ENCODE measurements around the gene AIF1L.
"Not testable (repeated sequence)": the region's sequence is repeated elsewhere in the genome, so short reads cannot be mapped to it uniquely, and the experiment has no call there.

The AIF1L gene

GRCh38 chr9:131120620-131121228, 24.4 kb downstream of the AIF1L start:
- no peak for DNase-seq (ENCODE audit: low read depth, low spot score)

DNA sequence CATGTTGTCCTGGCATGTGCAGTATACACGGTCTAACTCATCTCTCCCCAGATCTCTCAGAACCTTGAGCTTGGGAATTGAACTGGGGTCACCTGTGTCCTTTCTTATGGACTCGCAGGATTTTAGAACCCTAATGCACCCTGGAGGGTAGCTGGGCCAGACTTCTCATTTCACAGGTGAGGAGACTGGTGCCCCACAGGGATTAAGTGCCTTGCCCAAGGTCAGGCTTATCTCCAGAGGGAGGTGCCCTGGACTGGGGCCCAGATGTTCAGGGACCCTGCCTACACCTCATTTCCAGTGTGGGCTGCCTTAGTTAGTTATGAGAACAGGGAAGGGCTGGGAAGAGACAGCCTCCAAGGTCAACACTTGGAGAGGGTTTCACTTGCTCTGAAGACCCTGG, 25.0 kb downstream of the AIF1L start:
- DNase-seq (ENCODE audit: low read depth, low spot score) = no peak

DNA sequence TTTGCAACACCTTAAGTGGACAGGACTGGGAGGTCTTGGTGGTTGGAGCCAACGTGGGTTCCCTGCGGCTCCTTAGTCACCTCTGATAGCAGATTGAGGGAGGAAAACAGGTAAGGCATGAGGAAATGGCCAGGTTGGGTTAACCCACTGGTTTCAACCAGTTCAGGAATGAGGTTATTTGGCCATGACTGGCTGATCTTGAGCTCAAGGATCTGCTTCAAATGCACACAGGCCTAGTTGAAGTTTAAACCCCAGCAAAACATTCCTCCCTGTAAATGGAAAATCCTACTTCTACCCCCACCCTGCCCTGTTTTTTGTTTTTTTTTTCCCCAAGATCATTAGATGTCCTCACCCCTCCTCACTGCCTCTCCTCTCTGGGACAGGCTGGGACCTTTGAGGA, 25.8 kb downstream of the AIF1L start:
- DNase-seq (ENCODE audit: low read depth, low spot score) = no peak

DNA sequence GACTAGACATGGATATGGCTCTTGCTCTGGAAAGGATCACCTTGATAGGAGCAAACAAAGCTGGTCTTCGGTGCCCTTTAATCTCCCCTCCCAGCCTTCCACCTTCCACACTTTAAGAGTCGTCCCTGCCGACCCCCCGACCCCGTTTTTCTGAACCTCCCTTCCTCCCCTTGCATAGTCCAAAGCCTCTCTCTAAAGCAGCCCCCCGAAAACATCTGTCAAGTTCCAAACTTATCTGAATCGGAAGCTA, 28.6 kb downstream of the AIF1L start:
- DNase-seq (ENCODE audit: low read depth, low spot score) = no peak

DNA sequence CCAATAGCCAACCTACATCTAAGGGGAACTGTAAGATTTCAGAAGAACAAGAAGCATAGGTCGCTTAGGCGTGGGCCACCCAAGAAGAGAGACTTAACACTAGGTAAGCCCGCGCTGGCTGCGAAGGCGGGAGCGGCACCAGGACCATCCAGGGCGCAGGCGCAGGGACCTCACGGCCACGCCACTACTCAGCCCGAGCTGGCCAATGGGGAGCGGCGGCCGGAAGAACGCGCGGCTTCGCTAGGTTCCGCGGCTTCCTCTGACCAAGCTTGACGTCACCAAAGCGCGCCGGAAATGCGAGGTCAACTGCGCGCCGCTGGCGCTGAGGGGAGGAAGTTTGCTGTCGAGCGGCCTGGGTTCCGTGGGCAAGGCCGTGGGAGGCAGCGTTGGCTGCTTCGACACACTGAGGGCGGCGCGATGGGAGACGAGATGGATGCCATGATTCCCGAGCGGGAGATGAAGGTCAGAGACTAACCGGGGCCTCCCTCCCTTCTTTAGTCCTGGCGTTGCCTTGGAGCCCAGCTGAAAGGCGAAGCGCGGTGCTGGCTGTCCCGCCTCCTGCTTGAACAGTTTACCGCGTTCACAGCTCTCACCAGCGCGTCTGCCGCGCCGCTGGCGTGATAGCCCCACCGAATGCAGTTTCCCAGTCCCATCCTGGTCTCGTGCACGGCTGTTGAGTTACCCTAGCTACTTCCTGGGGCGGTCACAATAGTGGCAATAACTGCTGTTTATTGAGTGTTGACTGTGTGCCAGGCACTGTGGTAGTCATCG, 29.1 kb downstream of the AIF1L start, which contains the start of gene NUP214:
Gene NUP214, plus strand, starts transcription at position 299 of the 771 bp plus-strand sequence. Its CDS starts 119 bp downstream, at position 418.
- peak; percentile 100 for DNase-seq (ENCODE audit: low read depth, low spot score)

DNA sequence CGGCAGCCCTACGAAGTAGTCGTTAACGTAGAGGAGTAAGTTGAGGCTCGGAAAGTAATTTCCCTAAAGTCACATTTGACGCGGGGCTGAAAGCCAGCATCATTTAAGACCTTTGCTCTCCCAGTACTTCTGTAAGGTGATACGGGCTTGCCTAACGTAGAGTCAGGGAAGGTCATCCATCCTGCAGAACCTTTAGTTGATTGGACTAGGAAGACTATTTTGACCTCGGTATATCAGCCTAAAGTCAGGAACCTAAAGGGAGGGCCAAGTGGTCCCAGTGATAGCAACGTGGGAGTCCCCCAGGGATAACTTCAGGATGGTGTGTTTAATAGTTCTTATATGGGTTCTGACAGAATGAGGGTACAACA, 29.7 kb downstream of the AIF1L start:
- no peak for DNase-seq (ENCODE audit: low read depth, low spot score)

GRCh38 chr9:131129183-131129582, 32.9 kb downstream of the AIF1L start:
- DNase-seq (ENCODE audit: low read depth, low spot score) = no peak

- no peak for DNase-seq (ENCODE audit: low read depth, low spot score)
Observed at GRCh38 chr9:131138676-131139075, 42.3 kb downstream of the AIF1L start.

GRCh38 chr9:131140112-131140511, 43.8 kb downstream of the AIF1L start:
- DNase-seq (ENCODE audit: low read depth, low spot score) = no peak

DNA sequence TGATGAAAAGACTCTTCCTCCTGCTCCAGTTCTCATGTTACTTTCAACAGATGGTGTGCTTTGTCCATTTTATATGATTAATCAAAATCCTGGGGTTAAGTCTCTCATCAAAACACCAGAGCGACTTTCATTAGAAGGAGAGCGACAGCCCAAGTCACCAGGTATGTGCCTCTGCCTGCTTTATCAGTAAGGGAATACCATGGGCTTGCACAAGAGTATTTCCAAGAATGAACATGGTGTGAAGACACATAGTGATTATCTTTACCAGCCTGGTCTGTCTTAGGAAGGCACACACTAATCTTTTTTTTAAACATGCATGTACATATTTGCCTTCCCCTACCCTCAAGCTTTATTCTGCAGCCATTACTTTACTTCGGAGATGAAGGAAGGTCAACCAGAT, 44.2 kb downstream of the AIF1L start:
- DNase-seq (ENCODE audit: low read depth, low spot score) = no peak

GRCh38 chr9:131142160-131142559, 45.8 kb downstream of the AIF1L start:
- DNase-seq (ENCODE audit: low read depth, low spot score) = no peak

- DNase-seq (ENCODE audit: low read depth, low spot score) = no peak
Observed at GRCh38 chr9:131144201-131144600, 47.9 kb downstream of the AIF1L start.

- no peak for DNase-seq (ENCODE audit: low read depth, low spot score)
Observed at GRCh38 chr9:131145245-131145644, 48.9 kb downstream of the AIF1L start.

- DNase-seq (ENCODE audit: low read depth, low spot score) = no peak
Observed at GRCh38 chr9:131146186-131146585, 49.9 kb downstream of the AIF1L start.

DNA sequence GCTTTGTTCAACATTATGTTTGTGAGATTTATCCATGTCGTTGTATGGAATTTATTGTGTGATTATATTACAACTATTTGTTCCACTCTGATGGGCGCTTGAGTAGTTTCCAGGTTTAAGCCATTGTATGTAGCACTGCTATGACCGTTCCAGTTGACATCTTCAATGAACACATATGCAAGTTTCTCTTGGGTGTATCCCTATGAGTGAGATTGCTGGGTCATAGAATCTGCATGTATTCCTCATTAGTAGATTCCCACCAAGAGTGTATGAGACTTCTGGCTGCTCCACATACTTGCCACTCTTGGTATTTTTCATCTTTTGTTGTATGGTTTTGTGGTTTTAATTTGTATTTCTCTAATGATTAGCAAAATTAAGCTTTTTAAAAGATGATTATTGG, 51.9 kb downstream of the AIF1L start:
- no peak for DNase-seq (ENCODE audit: low read depth, low spot score)

DNA sequence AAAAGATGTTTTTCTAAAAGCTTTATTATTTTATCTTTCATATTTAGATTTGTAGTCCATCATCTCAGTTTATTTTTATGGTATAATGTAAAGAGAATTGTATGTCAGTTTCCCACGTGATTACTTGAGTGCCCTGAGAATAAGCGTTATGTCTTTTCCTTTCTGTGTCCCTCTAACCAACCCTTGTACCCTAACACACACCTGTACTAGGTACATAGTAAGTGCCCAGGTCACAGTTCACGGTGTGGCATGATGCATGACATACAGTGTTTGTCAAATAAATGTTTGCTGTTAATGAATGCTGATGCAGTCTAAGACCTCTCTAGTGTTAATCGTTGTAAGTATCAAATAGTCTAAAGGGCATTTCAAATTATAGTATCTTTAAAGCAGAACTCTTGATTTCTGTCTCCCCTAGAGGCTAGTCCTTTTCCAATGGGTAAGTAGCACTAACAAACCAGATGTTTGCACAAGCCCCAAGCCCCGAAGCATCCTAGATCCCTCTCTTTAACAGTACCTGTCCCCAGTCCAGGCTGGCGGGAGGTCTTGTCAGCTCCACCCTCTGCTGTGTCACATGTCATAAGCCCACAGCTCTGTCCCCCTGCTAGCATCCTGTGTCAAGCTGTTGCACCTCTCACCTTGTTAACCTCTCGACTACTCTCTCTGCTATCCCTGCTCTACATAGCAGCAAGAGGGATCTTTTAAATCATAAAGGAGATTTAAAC, 52.8 kb downstream of the AIF1L start:
- DNase-seq (ENCODE audit: low read depth, low spot score) = no peak

- DNase-seq (ENCODE audit: low read depth, low spot score) = no peak
Observed at GRCh38 chr9:131149688-131150053, 53.3 kb downstream of the AIF1L start.

DNA sequence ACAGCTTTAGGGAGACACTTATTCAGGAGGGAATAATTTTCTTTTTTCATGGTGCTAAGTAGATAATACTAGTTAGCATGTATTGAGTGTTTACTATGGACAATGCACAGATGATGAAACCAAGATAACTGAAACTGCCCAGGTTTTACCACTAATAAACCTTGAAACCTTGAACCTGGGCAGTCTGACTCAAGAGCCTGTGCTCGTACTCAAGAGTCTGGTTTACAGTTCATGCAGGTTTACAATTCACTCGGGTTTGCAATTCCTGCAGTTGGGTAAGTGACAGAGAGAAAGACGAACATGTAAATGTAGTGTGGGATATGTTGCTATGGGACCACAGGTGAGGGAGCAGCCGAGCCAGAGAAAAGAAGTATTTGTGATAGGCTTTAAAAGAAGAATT, 57.3 kb downstream of the AIF1L start:
- DNase-seq (ENCODE audit: low read depth, low spot score) = no peak

GRCh38 chr9:131158673-131159072, 62.3 kb downstream of the AIF1L start:
- DNase-seq (ENCODE audit: low read depth, low spot score) = not testable (repeated sequence)

GRCh38 chr9:131160416-131161112, 64.2 kb downstream of the AIF1L start:
- DNase-seq (ENCODE audit: low read depth, low spot score) = no peak

GRCh38 chr9:131161585-131161984, 65.3 kb downstream of the AIF1L start:
- no peak for DNase-seq (ENCODE audit: low read depth, low spot score)

DNA sequence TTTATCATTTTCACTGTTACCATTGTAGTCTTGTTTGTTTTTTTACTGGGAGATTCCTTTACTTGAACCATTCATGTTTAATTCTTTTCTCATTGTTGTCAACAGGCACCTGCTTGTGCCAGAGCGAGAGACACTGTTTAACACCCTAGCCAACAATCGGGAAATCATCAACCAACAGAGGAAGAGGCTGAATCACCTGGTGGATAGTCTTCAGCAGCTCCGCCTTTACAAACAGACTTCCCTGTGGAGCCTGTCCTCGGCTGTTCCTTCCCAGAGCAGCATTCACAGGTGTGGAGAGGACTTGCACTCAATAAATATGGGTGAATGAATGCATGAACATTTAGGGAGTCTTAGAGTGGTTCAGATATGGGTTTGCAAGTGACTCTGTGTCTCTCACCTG, 66.6 kb downstream of the AIF1L start:
- DNase-seq (ENCODE audit: low read depth, low spot score) = no peak

GRCh38 chr9:131165523-131165922, 69.2 kb downstream of the AIF1L start:
- no peak for DNase-seq (ENCODE audit: low read depth, low spot score)

All from activated naive CD8-positive, alpha-beta T cell treated with anti-CD3 and anti-CD28 coated beads, Interleukin-2, amount 50 U/mL, for 16 hours (primary cell).